Left renal cortex interstitium (tissue), 4 donors: ENCODE results near the gene FXR2. TPM values are rescaled to one million over a fixed set of nuclear protein-coding genes. Genes with fewer than 3 reads are reported as not detected.

Experiments
- DNase-seq, 4 donors: peaks; one replicate each; pipeline ENCODE4 v3.0.0-alpha.2; 2013; ENCODE audit warnings: low read depth in 4 of 4, low spot score in 2 of 4, missing footprints in 1 of 4
- polyA plus RNA-seq, 4 donors: library from polyadenylated mRNA; unstranded; fragments of 120-200 nt; gene quantifications; one replicate each; pipeline ENCODE4 v1.2.1, GENCODE V29; 2013; ENCODE audit not compliant: insufficient read length in 4 of 4

FXR2 gene
- polyA plus RNA-seq, 4 donors, result 46.3 to 56.5 (median 52.4) TPM

DNA sequence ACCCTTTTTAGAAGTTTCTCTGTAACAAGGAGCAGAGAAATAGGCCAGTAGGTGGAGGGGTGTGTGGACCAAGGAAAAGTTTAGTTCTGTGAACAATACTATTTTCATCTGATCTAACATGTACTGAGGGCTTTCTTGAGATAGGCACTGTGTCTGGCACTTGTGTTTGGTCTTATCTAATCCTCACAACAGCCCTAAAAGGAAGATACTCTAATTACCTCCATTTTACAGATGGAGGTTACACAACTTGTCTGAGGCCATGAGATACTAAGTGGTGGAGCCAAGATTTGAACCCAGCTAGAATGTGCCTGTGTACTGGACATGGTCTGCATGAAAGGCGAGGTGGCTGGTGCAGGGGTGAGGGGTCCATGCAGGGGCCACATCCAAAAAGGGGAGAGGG, 61.3 kb downstream of the FXR2 start:
- DNase-seq, result no peak

DNA sequence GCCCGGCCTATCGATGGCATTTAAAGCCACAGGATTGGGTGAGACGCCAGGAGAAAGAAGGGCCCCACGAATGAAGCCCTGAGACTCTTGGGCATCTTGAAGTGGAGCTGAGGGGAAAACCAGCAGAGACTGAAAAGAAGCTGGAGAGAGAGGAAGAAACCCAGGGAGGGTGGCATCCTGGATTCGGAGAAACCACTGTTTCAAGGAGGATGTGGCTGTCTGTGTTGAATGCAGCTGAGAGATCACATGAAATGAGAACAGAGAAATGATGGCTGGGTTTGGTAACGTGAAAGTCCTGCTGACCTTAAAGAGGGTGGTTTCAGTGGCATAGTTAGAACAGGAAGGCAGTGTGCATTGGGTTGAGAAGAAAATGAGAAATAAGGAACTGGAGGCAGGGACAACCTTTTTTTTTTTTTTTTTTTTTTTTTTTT, 62.1 kb downstream of the FXR2 start:
- no peak for DNase-seq

DNA sequence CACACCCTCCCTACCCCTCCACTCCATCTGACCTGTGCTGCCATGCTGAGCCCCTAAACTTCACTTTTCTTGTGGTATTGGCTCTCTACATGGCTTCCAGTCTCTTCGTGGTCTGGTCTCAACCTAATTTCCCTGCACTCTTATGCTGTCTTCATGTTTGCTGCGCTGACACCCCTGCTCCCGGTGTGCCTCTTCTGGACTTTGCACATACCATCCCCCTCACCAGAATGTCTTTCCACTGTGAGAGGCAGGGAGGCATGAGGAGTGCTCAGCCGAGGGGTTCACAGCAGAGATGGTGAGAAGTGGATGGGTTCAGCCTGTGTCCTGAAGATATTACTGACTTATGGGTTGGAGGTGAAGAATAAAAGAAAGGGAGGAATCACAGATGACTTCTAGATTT, 63.3 kb downstream of the FXR2 start:
- no peak for DNase-seq

DNA sequence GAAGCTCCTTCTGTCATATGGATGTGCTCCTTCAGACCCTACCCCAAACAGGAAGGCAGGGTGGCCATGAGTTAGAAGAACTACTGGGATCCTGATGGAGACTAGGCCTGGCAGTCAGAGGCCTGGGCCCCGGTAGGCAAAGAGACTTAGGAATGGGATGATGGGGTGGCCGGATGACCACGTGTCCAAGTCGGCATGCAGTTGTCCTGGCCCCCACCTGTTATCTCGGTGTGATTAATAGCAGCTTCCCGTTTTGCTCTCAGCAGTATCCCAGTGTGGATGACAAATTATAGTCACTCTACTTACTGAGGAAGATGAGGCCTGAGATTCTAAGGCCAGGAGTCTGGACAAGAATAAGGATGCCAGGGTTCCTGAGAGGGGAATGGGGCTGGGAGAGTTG, 64.4 kb downstream of the FXR2 start:
- no peak for DNase-seq

DNA sequence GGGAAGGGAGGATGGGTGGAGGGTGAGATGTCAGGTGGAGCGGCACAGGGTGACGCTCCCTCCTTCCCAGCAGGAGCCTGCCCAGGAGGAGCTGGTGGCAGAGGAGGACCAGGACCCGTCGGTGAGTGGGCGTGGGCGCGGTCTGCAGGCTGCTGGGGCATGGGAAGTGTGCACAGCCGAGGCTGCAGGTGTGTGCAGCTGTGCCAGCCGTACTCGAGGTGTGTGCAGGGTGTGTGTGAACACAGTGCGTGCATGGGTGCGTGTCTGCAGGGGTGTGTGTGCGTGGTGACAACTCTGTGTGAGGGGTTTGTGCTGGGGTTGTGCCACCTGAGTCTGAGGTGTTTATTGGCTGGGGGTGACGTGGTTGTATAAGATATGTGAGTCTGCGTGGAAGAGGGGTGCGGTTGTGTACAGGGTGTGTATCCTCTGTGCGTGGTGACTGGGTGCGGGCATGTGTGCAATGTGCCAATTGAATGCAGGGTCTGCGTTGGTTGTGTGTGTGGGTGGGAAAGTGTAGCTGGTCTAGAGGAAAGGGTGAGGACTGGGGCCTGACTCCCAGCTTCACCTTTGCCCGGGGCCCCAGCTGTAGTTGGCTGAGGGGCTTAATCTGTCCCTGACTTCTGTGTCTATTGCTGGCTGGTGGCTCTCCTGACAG, 65.2 kb downstream of the FXR2 start:
- no peak for DNase-seq

DNA sequence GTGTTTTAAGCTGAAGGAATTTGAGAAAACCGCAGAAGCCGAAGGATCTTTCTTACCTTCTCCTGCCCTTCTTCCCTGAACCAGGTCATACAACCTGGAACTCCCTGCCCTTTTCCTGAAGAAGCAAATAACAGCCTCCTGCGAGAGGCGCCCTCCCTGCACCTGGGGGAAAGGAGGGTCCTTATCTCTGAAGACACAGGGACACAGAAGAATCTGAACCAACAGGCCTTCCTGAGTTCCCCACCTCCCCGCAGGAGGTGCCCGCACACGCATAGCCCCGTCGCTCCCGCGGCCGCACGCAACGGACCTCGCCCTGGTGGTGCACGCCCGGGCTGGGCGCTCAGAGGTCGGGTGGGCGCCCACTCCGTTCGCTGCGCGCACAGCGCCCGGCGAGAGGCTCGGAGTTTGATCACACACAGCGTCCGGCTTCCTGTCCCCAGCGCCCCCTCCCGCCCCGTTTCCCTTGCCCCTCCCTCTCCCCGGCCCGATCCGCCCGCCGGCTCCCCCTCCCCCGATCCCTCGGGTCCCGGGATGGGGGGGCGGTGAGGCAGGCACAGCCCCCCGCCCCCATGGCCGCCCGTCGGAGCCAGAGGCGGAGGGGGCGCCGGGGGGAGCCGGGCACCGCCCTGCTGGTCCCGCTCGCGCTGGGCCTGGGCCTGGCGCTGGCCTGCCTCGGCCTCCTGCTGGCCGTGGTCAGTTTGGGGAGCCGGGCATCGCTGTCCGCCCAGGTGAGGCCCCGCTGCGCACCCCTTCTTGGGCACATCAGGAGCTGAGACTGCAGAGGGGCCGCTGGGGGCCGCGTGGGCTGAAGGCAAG, 65.9 kb downstream of the FXR2 start, which contains the start of gene TNFSF12:
Gene TNFSF12, plus strand, starts transcription at position 474 of the 816 bp plus-strand sequence. Its CDS starts 96 bp downstream, at position 570.
- DNase-seq, result no peak

DNA sequence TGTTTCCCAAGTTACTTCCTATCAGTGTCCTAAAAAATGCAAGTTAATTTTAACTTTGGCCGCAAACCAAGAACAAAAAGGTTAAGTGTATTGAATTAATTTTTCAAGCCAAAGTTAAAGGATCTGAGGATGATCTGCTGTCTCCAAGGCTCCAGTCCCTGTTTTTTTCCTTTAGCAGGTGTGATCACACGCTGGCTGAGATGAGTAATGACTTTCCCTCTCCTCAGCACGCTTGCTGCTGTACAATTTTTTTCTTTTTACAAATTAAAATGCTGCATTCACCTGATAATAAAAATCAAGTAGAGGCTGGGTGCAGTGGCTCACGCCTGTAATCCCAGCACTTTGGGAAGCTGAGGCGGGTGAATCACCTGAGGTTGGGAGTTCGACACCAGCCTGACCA, 69.8 kb downstream of the FXR2 start:
- no peak for DNase-seq

Other genes starting within 250 kb of the FXR2 start
- 1 to 10 TPM; 3.1 to 7.9 (median 5.7) TPM for gene TNK1, start 233.8 kb downstream of the FXR2 start, polyA plus RNA-seq
- gene PLSCR3, start 220.4 kb downstream of the FXR2 start, polyA plus RNA-seq, result 10 to 100 TPM; 27.8 to 51.2 (median 41.2) TPM
- gene TMEM256, start 210.8 kb downstream of the FXR2 start, polyA plus RNA-seq, result 100 to 1,000 TPM in 1 of 4 donors, 10 to 100 TPM in 3; 82.2 to 108 (median 90.2) TPM
- gene NLGN2, start 207.1 kb downstream of the FXR2 start, polyA plus RNA-seq, result 10 to 100 TPM; 17.5 to 38.6 (median 30.2) TPM
- not detected for gene SPEM1, start 194.6 kb downstream of the FXR2 start, polyA plus RNA-seq
- gene SPEM2, start 189.3 kb downstream of the FXR2 start, polyA plus RNA-seq, result under 1 TPM in 1 of 4 donors, not detected in 3; 0.06 TPM
- gene SPEM3, start 186.0 kb downstream of the FXR2 start, polyA plus RNA-seq, result not detected
- gene TMEM102, start 179.5 kb downstream of the FXR2 start, polyA plus RNA-seq, result 1 to 10 TPM; 3.7 to 5.7 (median 4.8) TPM
- gene FGF11, start 175.4 kb downstream of the FXR2 start, polyA plus RNA-seq, result 1 to 10 TPM; 6.1 to 6.9 (median 6.4) TPM
- gene CHRNB1, start 169.8 kb downstream of the FXR2 start, polyA plus RNA-seq, result 10 to 100 TPM; 10.3 to 10.8 (median 10.6) TPM
- gene ZBTB4, start 135.3 kb downstream of the FXR2 start, polyA plus RNA-seq, result 10 to 100 TPM; 38.6 to 50.6 (median 44.2) TPM
- gene SLC35G6, start 133.5 kb downstream of the FXR2 start, polyA plus RNA-seq, result under 1 TPM in 2 of 4 donors, not detected in 2; 0.46 to 0.72 TPM
- 100 to 1,000 TPM; 101 to 163 (median 116) TPM for gene POLR2A, start 130.5 kb downstream of the FXR2 start, polyA plus RNA-seq
- 10 to 100 TPM; 21.7 to 32.3 (median 28.3) TPM for gene TNFSF12, start 65.8 kb downstream of the FXR2 start, polyA plus RNA-seq
- 10 to 100 TPM; 12.8 to 15.9 (median 14.5) TPM for gene TNFSF13, start 56.1 kb downstream of the FXR2 start, polyA plus RNA-seq
- gene SENP3, start 53.0 kb downstream of the FXR2 start, polyA plus RNA-seq, result 10 to 100 TPM; 60.8 to 81.3 (median 74.9) TPM
- 10 to 100 TPM; 33.6 to 64.0 (median 57.2) TPM for gene CD68, start 35.3 kb downstream of the FXR2 start, polyA plus RNA-seq
- gene MPDU1, start 31.0 kb downstream of the FXR2 start, polyA plus RNA-seq, result 100 to 1,000 TPM; 102 to 125 (median 121) TPM
- 1 to 10 TPM; 3.0 to 5.6 (median 4.0) TPM for gene SOX15, start 24.8 kb downstream of the FXR2 start, polyA plus RNA-seq
- gene SAT2, start 12.9 kb upstream of the FXR2 start, polyA plus RNA-seq, result 100 to 1,000 TPM; 127 to 157 (median 133) TPM
- 1 to 10 TPM; 3.0 to 5.1 (median 4.0) TPM for gene SHBG, start 15.2 kb upstream of the FXR2 start, polyA plus RNA-seq
- gene ATP1B2, start 36.0 kb upstream of the FXR2 start, polyA plus RNA-seq, result 10 to 100 TPM; 18.1 to 22.1 (median 21.1) TPM
- 10 to 100 TPM; 63.1 to 78.2 (median 72.6) TPM for gene TP53, start 72.6 kb upstream of the FXR2 start, polyA plus RNA-seq
- gene WRAP53, start 73.6 kb upstream of the FXR2 start, polyA plus RNA-seq, result 10 to 100 TPM; 11.1 to 17.6 (median 15.6) TPM
- 10 to 100 TPM; 22.3 to 25.6 (median 23.7) TPM for gene EFNB3, start 90.3 kb upstream of the FXR2 start, polyA plus RNA-seq
- under 1 TPM; 0.16 to 0.47 (median 0.34) TPM for gene DNAH2, start 102.8 kb upstream of the FXR2 start, polyA plus RNA-seq
- 10 to 100 TPM; 14.6 to 35.4 (median 26.1) TPM for gene KDM6B, start 219.3 kb upstream of the FXR2 start, polyA plus RNA-seq
- 10 to 100 TPM; 22.1 to 34.0 (median 28.5) TPM for gene TMEM88, start 240.2 kb upstream of the FXR2 start, polyA plus RNA-seq
- gene NAA38, start 242.7 kb upstream of the FXR2 start, polyA plus RNA-seq, result 100 to 1,000 TPM in 2 of 4 donors, 10 to 100 TPM in 2; 68.9 to 144 (median 105) TPM
- gene CYB5D1, start 243.1 kb upstream of the FXR2 start, polyA plus RNA-seq, result 10 to 100 TPM; 19.8 to 29.7 (median 25.3) TPM